HepG2 (cell line): ENCODE data around the gene ALG1L2. TPM values are rescaled to one million over a fixed set of nuclear protein-coding genes. Genes with fewer than 3 reads are reported as not detected.
A peak's percentile ranks its signal among the peaks of the same experiment; 100 is the strongest.

Source experiments
- AFF4 ChIP-seq: sonication (generic); formaldehyde crosslinking; IDR thresholded peaks from 2 replicates; pipeline ENCODE4 v1.4.0; 2020; ENCODE audit warnings: missing genetic modification reagents
- DMAP1 ChIP-seq: IDR thresholded peaks from 2 replicates; pipeline ENCODE4 v1.6.1; 2016
- GABPA ChIP-seq, 2 experiments: IDR thresholded peaks; 2 replicates each; pipeline ENCODE4 v1.6.1; 2011 to 2016; ENCODE audit warnings: low read depth in 2 of 2, low read length in 1 of 2, missing biosample characterization in 1 of 2, missing genetic modification characterization in 1 of 2
- HDAC2 ChIP-seq: sonication (generic); formaldehyde crosslinking; IDR thresholded peaks from 2 replicates; pipeline ENCODE4 v1.4.0; 2020; ENCODE audit warnings: missing genetic modification reagents
- HMG20A ChIP-seq: IDR thresholded peaks from 2 replicates; pipeline ENCODE4 v1.6.1; 2016; ENCODE audit warnings: borderline replicate concordance
- HNF4G ChIP-seq, 2 experiments: sonication (generic) in 1 of 2; formaldehyde crosslinking in 1 of 2; IDR thresholded peaks; 2 replicates each; pipeline versions ENCODE4 v1.4.0 to v1.6.1; 2011 to 2020; ENCODE audit warnings: borderline replicate concordance in 2 of 2, low read depth in 2 of 2, mild to moderate bottlenecking in 2 of 2, low read length in 1 of 2, missing genetic modification reagents in 1 of 2, moderate library complexity in 1 of 2
- KDM5B ChIP-seq: sonication (generic); formaldehyde crosslinking; IDR thresholded peaks from 2 replicates; pipeline ENCODE4 v1.4.0; 2020; ENCODE audit warnings: missing genetic modification reagents, mild to moderate bottlenecking, borderline replicate concordance
- KLF16 ChIP-seq, 2 experiments: sonication (generic) in 1 of 2; formaldehyde crosslinking in 1 of 2; IDR thresholded peaks; 2 replicates each; pipeline versions ENCODE4 v1.6.1 to v1.8.0; 2016 to 2023; ENCODE audit warnings: missing genetic modification reagents in 2 of 2, missing compliant biosample characterization in 1 of 2
- MEIS2 ChIP-seq: sonication (generic); formaldehyde crosslinking; IDR thresholded peaks from 2 replicates; pipeline ENCODE4 v1.9.0; 2021; ENCODE audit warnings: mild to moderate bottlenecking, missing genetic modification reagents
- MTERF4 ChIP-seq: sonication (generic); formaldehyde crosslinking; IDR thresholded peaks from 2 replicates; pipeline ENCODE4 v1.8.0; 2023; ENCODE audit warnings: mild to moderate bottlenecking, missing genetic modification reagents
- MYC ChIP-seq: sonication (generic); formaldehyde crosslinking; IDR thresholded peaks from 2 replicates; pipeline ENCODE4 v1.9.0; 2021; ENCODE audit warnings: missing genetic modification reagents, borderline replicate concordance
- NRL ChIP-seq: sonication (generic); formaldehyde crosslinking; IDR thresholded peaks from 2 replicates; pipeline ENCODE4 v1.5.0; 2020; ENCODE audit warnings: missing genetic modification reagents, mild to moderate bottlenecking, moderate library complexity, borderline replicate concordance
- PRDM4 ChIP-seq: sonication (generic); formaldehyde crosslinking; IDR thresholded peaks from 2 replicates; pipeline ENCODE4 v1.9.0; 2021; ENCODE audit warnings: missing genetic modification reagents, borderline replicate concordance
- REL ChIP-seq: sonication (generic); formaldehyde crosslinking; conservative IDR thresholded peaks from 2 replicates; pipeline ENCODE4 v1.8.0; 2022; ENCODE audit warnings: mild to moderate bottlenecking, missing genetic modification reagents, moderate library complexity
- RFX5 ChIP-seq: IDR thresholded peaks from 2 replicates; pipeline ENCODE4 v1.6.1; 2011; ENCODE audit warnings: low read depth, low read length, improper control_type of control experiment
- TARDBP ChIP-seq: sonication (generic); formaldehyde crosslinking; IDR thresholded peaks from 2 replicates; pipeline ENCODE4 v1.8.0; 2022; ENCODE audit warnings: mild to moderate bottlenecking, missing genetic modification reagents
- TOPORS ChIP-seq: sonication (generic); formaldehyde crosslinking; IDR thresholded peaks from 2 replicates; pipeline ENCODE4 v1.8.0; 2023; ENCODE audit warnings: mild to moderate bottlenecking, missing genetic modification reagents
- XRCC5 ChIP-seq: fragments of 200-400 bp; formaldehyde crosslinking; optimal IDR thresholded peaks from 2 replicates; pipeline ENCODE3; 2017; ENCODE audit warnings: mild to moderate bottlenecking, low read length
- ZFP82 ChIP-seq: sonication (generic); formaldehyde crosslinking; IDR thresholded peaks from 2 replicates; pipeline ENCODE4 v1.5.1; 2020; ENCODE audit warnings: mild to moderate bottlenecking, missing genetic modification reagents, borderline replicate concordance
- ZNF33B ChIP-seq: sonication (generic); formaldehyde crosslinking; IDR thresholded peaks from 2 replicates; pipeline ENCODE4 v1.5.1; 2020; ENCODE audit warnings: mild to moderate bottlenecking, missing genetic modification reagents
- ZNF34 ChIP-seq: sonication (generic); formaldehyde crosslinking; IDR thresholded peaks from 2 replicates; pipeline ENCODE4 v1.4.0; 2020; ENCODE audit warnings: mild to moderate bottlenecking, missing genetic modification reagents, borderline replicate concordance
- ZNF772 ChIP-seq: sonication (generic); formaldehyde crosslinking; IDR thresholded peaks from 2 replicates; pipeline ENCODE4 v1.5.0; 2020; ENCODE audit warnings: mild to moderate bottlenecking, missing genetic modification reagents
- ZNF780A ChIP-seq: sonication (generic); formaldehyde crosslinking; IDR thresholded peaks from 2 replicates; pipeline ENCODE4 v1.8.0; 2022; ENCODE audit warnings: mild to moderate bottlenecking, missing genetic modification reagents, moderate library complexity
- polyA plus RNA-seq, 8 experiments: library from polyadenylated mRNA; depleted of rRNA in 3 of 8; stranded (reverse) in 7 of 8; unstranded in 1 of 8; fragments of >200 nt; fragmentation: Illumina TruSeq in 4 of 8; extraction: Trizol in 4 of 8; gene quantifications; 2 replicates each; pipeline versions ENCODE4 v1.2.1 to v1.2.3, GENCODE V29; 2011 to 2016; ENCODE audit warnings: low read depth in 4 of 8, missing spikeins in 1 of 8, mixed read lengths in 1 of 8; ENCODE audit not compliant: insufficient read depth in 1 of 8
- total RNA-seq, 5 experiments: library from RNA; depleted of rRNA; stranded (reverse); fragments of >200 nt; fragmentation: Illumina TruSeq; extraction: Trizol; gene quantifications; 2 replicates each; pipeline ENCODE4 v1.2.3, GENCODE V29; 2016; ENCODE audit warnings: low read depth in 1 of 5

Gene ALG1L2
- total and polyA plus RNA-seq, 2 of the 13 experiments (the other 11 are each of a cell fraction or from before 2014, with no cell fraction given), result 0.13 to 0.55 TPM

- TF ChIP-seq REL, result no peak
- no peak for TF ChIP-seq ZNF772 (CRISPR knock-in tag)
- no peak for TF ChIP-seq ZNF34 (CRISPR knock-in tag)
- no peak for TF ChIP-seq HDAC2
- no peak for TF ChIP-seq XRCC5
- TF ChIP-seq TARDBP, result no peak
- TF ChIP-seq GABPA (IDR thresholded peaks at IDR 0.05; ENCODE audit: low read depth, low read length), result peak; percentile 43
- TF ChIP-seq GABPA (CRISPR knock-in tag; IDR thresholded peaks at IDR 0.05; ENCODE audit: low read depth), result peak; percentile 71
- TF ChIP-seq AFF4 (CRISPR knock-in tag), result no peak
- peak; percentile 72 for TF ChIP-seq MYC (CRISPR knock-in tag)
- TF ChIP-seq DMAP1 (CRISPR knock-in tag), result peak; percentile 39; the same call in 1 of the 2 replicates
- TF ChIP-seq PRDM4, result no peak
- TF ChIP-seq TOPORS (CRISPR knock-in tag), result no peak
- peak; percentile 62; the same call in 1 of the 2 replicates for TF ChIP-seq KDM5B (CRISPR knock-in tag)
- TF ChIP-seq HMG20A (CRISPR knock-in tag), result no peak
- no peak for TF ChIP-seq NRL (CRISPR knock-in tag)
- TF ChIP-seq ZNF33B (CRISPR knock-in tag), result no peak
- no peak for TF ChIP-seq MTERF4
- TF ChIP-seq KLF16 (CRISPR knock-in tag; IDR thresholded peaks at IDR 0.05), result no peak
- no peak for TF ChIP-seq HNF4G (IDR thresholded peaks at IDR 0.05; ENCODE audit: borderline replicate concordance, low read depth, low read length)
- TF ChIP-seq HNF4G (CRISPR knock-in tag; IDR thresholded peaks at IDR 0.05; ENCODE audit: borderline replicate concordance, low read depth), result no peak
- no peak for TF ChIP-seq MEIS2 (CRISPR knock-in tag)
- no peak for TF ChIP-seq ZFP82
- TF ChIP-seq ZNF780A (CRISPR knock-in tag), result no peak
- TF ChIP-seq RFX5, result no peak
Measured at GRCh38 chr3:130111185-130111864, 29.7 kb downstream of the ALG1L2 start (continued).
